NCI-H146 (cell line): ENCODE results near the gene RMI1.
"Not testable (repeated sequence)": the region's sequence is repeated elsewhere in the genome, so short reads cannot be mapped to it uniquely, and the experiment has no call there.

Source experiments
- DNase-seq: peaks from one replicate; lab custom pipeline; 2025; lab: John Stamatoyannopoulos, UW

The RMI1 gene

GRCh38 chr9:83980395-83981125, at the start of gene RMI1:
Gene RMI1, plus strand, starts transcription at chr9:83980805. Its CDS starts 20,182 bp downstream, at chr9:84000987.
- peak; percentile 97 for DNase-seq

DNA sequence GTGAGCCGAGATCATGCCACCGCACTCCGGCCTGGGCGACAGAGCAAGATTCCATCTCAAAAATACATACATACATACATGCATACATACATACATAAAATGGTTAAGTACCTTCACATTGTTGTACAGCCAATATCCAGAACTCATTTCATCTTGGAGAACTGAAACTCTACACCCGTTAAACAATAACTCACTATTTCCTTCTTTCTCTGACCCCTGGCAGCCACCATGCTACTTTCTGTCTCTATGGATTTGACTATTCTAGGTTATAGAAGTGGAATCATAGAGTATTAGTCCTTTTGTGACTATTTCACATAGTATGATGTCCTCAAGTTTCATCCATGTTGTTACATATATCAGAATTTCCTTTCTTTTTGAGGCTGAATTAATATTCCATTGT, 49.7 kb upstream of the RMI1 start:
- DNase-seq: no peak

GRCh38 chr9:83932011-83932410, 48.6 kb upstream of the RMI1 start:
- no peak for DNase-seq

DNA sequence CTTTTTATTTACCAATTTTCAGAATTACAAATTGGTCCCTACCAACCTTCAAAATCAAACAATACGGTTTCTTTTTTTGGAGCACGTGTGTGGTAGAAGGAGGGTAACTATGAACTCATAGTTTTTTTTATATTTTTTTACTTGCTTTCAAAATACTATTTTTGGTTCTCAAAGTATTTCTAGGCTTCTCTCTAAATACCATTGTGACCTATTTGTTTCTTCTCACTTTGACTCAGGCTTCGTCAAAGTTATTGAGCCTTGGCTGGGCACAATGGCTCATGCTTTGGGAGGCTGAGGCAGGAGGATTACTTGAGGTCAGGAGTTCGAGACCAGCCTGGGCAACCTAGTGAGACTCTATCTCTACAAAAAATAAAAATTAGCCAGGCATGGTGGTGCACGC, 47.8 kb upstream of the RMI1 start:
- DNase-seq: no peak

GRCh38 chr9:83933790-83934189, 46.8 kb upstream of the RMI1 start:
- no peak for DNase-seq

GRCh38 chr9:83934569-83935275, 45.9 kb upstream of the RMI1 start:
- no peak for DNase-seq

- DNase-seq: no peak
Observed at GRCh38 chr9:83935276-83935935, 45.2 kb upstream of the RMI1 start.

GRCh38 chr9:83936523-83936922, 44.1 kb upstream of the RMI1 start:
- no peak for DNase-seq

GRCh38 chr9:83937861-83938455, 42.6 kb upstream of the RMI1 start:
- peak; percentile 41 for DNase-seq

DNA sequence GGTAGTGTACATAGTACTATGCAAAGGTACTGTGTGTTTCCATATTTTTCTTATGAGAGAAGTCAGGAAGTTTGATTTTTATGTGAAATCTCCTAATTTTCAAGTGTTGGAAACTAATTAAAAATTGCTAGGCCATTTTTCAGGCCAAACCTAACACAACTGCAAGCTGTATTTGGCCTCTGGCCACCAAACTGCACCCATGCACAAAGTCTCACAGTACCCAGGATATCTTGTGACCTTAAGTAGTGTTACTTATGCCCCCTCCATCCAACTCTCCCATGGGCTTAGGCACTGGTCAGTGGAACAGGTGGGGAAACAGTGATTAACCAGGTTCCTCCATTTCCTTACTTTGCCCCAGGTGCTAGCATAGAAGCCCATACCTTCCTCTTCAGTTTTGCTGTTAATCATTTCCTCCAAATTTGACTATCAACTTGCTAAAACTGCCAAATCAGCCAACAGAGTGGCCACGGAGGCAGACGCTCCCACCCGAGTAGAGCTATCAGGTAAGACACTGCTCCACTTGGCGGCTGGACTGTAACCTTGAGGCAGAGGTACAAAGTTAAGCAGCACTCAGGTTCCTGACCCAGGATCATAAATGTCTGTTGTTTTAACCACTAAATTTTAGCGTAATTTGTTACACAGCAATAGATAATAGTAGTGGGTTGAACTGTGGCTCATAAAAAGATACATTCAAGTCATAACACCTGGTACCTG, 39.9 kb upstream of the RMI1 start:
- DNase-seq: no peak

DNA sequence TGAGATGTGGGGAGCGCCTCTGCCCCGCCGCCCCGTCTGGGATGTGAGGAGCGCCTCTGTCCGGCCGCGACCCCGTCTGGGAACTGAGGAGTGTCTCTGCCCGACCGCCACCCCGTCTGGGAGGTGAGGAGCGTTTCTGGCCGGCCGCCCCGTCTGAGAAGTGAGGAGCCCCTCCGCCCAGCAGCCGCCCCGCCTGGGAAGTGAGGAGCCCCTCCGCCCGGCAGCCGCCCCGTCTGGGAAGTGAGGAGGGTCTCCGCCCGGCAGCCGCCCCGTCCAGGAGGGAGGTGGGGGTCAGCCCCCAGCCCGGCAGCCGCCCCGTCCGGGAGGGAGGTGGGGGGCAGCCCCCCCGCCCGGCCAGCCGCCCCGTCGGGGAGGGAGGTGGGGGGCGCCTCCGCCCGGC, 32.5 kb upstream of the RMI1 start:
- DNase-seq: not testable (repeated sequence)

- peak; percentile 14 for DNase-seq
Observed at GRCh38 chr9:83956086-83956435, 24.5 kb upstream of the RMI1 start.

DNA sequence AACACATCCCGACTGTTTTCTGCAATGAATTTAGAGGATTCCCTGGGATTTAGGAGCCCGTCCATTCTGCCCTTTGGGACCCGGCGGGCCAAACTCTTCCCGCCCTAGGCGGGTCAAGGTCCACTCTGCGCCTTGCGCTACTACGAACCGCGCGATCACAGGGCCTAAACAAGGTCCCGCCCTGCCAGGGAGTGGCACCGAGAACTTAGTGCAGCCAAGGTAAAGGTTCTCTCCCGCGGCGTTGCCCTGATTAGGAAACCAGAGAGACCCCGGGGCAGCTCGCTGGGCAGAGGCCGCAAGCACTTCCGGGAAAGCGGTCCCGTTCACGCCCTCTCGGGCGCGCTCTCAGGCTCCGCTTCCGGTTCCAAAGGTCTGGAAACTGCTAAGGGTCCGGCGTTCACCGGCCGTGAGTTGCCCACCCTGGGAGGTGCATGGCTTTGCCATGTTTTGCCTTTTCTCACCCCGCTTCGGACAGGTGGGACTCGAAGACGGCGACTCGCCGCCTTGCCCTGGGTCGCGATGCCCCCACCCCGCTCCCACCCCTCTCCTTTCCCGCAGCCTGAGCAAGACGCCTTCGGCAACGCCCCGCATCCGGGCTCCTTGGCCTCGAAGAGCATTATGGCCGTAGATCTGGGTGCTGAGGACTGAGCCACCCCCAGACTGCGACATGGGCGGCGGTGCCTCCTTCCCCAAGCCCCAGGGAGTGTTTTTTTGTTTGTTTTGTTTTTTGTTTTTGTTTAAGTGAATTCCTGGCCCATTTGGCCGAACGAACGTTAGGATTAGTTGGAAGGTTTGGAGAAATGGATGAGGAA, 24.0 kb upstream of the RMI1 start:
- peak; percentile 67 for DNase-seq

DNA sequence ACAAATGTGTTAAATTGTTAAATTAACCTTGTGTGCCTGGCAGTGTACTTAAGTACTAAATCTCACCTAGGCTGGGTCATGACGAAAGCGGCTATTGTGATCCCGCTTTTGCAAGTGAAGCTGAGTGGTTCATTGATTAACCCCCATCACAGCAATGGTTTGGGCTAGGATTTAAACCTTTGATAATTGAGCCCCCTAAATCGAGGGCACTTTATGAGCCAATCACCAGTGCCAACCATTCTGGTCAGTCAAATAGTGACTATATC, 23.4 kb upstream of the RMI1 start:
- no peak for DNase-seq

DNA sequence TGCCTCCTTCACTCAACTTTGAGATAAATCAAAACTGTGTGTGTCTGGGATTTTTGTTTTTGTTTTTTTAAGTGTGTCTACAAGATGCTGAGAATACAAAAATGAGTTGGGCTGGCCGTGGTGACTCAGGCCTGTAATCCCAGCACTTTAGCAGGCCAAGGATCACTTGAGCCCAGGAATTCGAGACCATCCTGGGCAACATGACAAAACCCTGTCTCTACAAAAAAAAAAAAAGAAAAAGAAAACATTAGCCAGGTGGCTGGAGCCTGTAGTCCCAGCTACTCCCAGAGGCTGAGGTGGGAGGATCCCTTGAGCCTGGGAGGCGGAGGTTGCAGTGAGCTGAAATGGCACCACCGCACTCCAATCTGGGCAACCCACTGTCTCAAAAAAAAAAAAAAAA, 21.5 kb upstream of the RMI1 start:
- DNase-seq: no peak

DNA sequence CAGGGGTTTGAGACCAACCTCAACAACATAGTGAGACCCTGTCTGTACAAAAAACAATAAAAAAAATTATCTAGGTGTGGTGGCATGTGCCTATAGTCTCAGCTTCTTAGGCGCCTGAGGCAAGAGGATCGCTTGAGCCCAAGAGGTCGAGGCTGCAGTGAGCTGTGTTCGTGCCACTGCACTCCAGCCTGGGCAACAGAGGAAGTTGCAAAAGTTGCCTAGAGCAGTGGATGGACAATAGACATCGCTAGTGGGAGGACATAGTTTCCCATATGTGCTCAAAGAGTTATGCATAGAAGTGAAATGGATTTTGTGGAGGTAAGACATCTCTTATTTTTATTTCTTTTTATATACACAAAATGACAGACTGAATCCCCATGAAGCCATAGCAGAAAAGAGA, 19.6 kb upstream of the RMI1 start:
- DNase-seq: no peak

GRCh38 chr9:83962165-83962564, 18.4 kb upstream of the RMI1 start:
- no peak for DNase-seq

GRCh38 chr9:83964973-83965349, 15.6 kb upstream of the RMI1 start:
- DNase-seq: no peak

- no peak for DNase-seq
Observed at GRCh38 chr9:83965350-83966208, 15.0 kb upstream of the RMI1 start.

DNA sequence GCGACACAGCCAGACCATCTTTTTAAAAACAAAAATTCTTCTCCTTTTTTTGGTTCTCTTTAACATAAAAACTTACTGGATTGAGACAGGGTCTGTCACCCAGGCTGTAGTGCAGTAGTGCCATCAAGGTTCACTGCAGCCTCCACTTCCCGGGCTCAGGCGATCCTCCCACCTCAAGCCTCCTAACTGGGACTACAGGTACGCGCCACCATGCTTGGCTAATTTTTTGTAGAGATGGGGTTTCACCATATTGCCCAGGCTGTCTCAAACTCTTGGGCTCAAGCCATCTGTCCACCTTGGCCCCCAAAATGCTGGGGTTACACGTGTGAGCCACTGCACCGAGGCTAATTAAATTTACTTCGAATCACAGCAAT, 14.4 kb upstream of the RMI1 start:
- DNase-seq: no peak

DNA sequence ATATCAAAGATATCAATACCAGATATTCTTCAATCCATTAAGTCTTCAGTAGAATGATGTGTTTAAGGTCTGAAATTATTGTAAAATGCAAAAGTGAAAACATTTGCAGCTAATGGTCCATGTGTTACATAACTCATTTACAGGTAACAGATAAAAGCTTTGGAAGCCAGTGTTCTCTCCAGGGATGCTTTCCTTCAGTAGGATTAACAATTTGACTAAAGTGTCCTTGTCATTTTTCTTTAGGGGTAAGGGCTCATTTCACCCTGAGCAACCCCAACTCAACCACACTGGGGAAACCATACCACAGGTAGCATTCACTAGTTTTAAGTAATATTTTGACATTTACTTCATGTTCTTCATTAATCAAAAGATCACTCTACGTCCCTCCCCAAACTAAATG, 13.5 kb upstream of the RMI1 start:
- no peak for DNase-seq
